ENCODE measurements around the gene OR52M1. TPM values are rescaled to one million over a fixed set of nuclear protein-coding genes. Genes with fewer than 3 reads are reported as not detected.

Gene OR52M1
- total RNA-seq, 1 donor from 2014 or later: not detected

GRCh38 chr11:4565371-4565770 is 20.4 kb downstream of the OR52M1 start:
- DNase-seq (ENCODE audit: low spot score): no peak

GRCh38 chr11:4569075-4569474 is 24.1 kb downstream of the OR52M1 start:
- no peak for DNase-seq (ENCODE audit: low spot score)

- DNase-seq (ENCODE audit: low spot score): no peak
Measured at GRCh38 chr11:4576880-4577279, 31.9 kb downstream of the OR52M1 start.

GRCh38 chr11:4577761-4578160 is 32.8 kb downstream of the OR52M1 start:
- no peak for DNase-seq (ENCODE audit: low spot score)

GRCh38 chr11:4578624-4579023 is 33.6 kb downstream of the OR52M1 start:
- DNase-seq (ENCODE audit: low spot score): no peak

- DNase-seq (ENCODE audit: low spot score): no peak
Measured at GRCh38 chr11:4580124-4580523, 35.1 kb downstream of the OR52M1 start.

- no peak for DNase-seq (ENCODE audit: low spot score)
Measured at GRCh38 chr11:4581443-4581842, 36.5 kb downstream of the OR52M1 start, which contains the start of gene OR52I2. TSS of gene OR52I2 (plus strand) at chr11:4581743.

GRCh38 chr11:4589017-4589416 is 44.0 kb downstream of the OR52M1 start:
- no peak for DNase-seq (ENCODE audit: low spot score)

GRCh38 chr11:4593739-4594138 is 48.7 kb downstream of the OR52M1 start, which contains the start of gene OR52I1:
TSS of gene OR52I1 (plus strand) at chr11:4594039. CDS start at chr11:4594039, 0 bp downstream.
- DNase-seq (ENCODE audit: low spot score): no peak

Other genes with a start within 250 kb of the OR52M1 start
- not detected for gene OR52B4, start 176.8 kb upstream of the OR52M1 start, total RNA-seq
- gene TRIM21, start 151.5 kb upstream of the OR52M1 start, total RNA-seq: 18.4 TPM
- not detected for gene OR52K2, start 95.9 kb upstream of the OR52M1 start, total RNA-seq
- gene OR52K1, start 62.5 kb upstream of the OR52M1 start, total RNA-seq: not detected
- gene OR52I2, start 36.6 kb downstream of the OR52M1 start, total RNA-seq: not detected
- not detected for gene OR52I1, start 48.8 kb downstream of the OR52M1 start, total RNA-seq
- gene TRIM68, start 63.0 kb downstream of the OR52M1 start, total RNA-seq: 4.2 TPM
- gene OR51D1, start 92.3 kb downstream of the OR52M1 start, total RNA-seq: not detected
- gene OR51E1, start 98.8 kb downstream of the OR52M1 start, total RNA-seq: 1.5 TPM
- not detected for gene OR51E2, start 152.7 kb downstream of the OR52M1 start, total RNA-seq
- not detected for gene MMP26, start 159.6 kb downstream of the OR52M1 start, total RNA-seq
- not detected for gene OR51F1, start 224.7 kb downstream of the OR52M1 start, total RNA-seq

All from mesenteric fat pad (tissue), 1 donor.